Stimulated activated naive CD8-positive, alpha-beta T cell treated with anti-CD3 and anti-CD28 coated beads, Interleukin-15, Interleukin-2, amounts not matched to agents 100 U/mL and 50 U/mL, for 24 hours (primary cell): ENCODE data around the gene AGTR1.

Experiments
- ATAC-seq: fragments of 150-1000 bp; cut with Tn5 transposase; one replicate; pipeline ENCODE4 v1.10.0; 2021
- DNase-seq: peaks from one replicate; pipeline ENCODE4 v3.0.0; 2021

The AGTR1 gene

DNA sequence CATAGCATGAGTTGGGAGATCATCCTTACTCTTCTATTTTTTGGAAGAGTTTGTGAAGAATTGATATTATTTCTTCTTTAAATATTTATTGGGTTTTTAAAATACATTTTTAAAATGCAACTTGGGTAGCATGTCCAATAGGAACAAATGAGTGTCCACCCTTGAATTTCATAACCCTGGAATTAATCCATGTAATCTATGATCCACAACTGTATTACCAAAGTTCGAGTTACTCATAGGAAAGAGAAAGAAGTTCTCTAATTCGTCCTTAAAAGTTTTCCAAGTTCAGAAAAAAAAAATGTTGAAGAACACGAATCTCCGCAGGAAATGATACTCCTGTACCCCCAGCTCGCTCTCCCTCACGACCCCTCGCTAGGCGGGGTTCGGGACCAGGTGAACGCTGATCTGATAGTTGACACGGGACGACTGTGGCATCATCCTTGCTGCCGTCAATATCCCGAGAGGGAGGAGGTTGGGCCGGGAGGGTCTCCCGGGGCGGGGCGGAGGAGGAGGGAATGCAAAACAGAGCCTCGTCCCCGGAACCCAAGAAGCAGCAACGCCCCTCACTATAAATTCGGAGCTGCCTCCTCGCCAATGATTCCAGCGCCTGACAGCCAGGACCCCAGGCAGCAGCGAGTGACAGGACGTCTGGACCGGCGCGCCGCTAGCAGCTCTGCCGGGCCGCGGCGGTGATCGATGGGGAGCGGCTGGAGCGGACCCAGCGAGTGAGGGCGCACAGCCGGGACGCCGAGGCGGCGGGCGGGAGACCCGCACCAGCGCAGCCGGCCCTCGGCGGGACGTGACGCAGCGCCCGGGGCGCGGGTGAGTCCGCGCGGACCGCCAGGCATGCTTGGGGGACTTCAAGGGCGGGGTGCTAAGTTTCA lies at the start of gene AGTR1:
TSS of gene AGTR1 (plus strand) at position 598 of the 884 bp plus-strand sequence. CDS start 43,133 bp downstream, outside the sequence.
- ATAC-seq = no peak
- DNase-seq = no peak

- DNase-seq = no peak
- no peak for ATAC-seq
Observed at GRCh38 chr3:148648685-148649352, 48.9 kb upstream of the AGTR1 start.

GRCh38 chr3:148651549-148651948 lies 46.2 kb upstream of the AGTR1 start:
- ATAC-seq (no peak), DNase-seq (no peak)

DNA sequence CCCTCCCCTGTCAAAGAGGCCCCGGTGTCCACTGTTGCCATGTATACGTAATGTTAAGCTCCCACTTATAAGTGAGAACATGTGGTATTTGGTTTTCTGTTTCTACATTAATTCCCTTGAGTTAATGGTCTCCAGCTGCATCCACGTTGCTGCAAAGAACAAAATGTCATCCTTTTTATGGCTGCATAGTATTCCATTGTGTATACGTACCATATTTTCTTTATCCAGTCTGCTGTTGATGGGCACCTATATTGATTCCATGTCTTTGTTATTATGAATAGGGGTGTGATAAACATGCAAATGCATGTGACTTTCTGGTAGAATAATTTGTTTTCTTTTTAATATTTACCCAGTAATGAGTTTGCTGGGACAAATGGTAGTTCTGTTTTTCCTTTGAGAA lies 43.3 kb upstream of the AGTR1 start:
- no peak for ATAC-seq

DNA sequence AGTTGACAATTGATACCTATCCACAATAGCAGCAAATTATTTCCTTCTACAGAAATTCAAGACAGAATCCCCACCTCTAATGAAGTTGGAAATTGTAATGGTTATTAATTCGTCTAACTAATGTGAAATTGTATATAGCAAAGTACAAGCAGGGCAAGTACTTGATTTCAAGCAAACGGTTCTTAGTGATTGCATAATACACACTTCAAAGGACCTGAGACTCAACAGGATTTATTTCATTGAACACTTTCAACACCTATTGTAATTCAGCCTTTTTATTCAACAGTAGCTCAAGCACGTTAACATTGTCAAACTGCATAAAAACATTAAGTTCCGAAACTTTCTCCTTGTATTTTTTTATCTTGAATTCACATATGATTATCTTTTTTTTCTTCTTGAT lies 40.2 kb upstream of the AGTR1 start:
- ATAC-seq (no peak), DNase-seq (no peak)

More for the DNA sequence above, 43.3 kb upstream of the AGTR1 start:
- DNase-seq = no peak

- ATAC-seq (no peak), DNase-seq (no peak)
Observed at GRCh38 chr3:148659512-148659911, 38.2 kb upstream of the AGTR1 start.

- no peak for DNase-seq
- ATAC-seq = no peak
Observed at GRCh38 chr3:148680289-148680688, 17.4 kb upstream of the AGTR1 start.

DNA sequence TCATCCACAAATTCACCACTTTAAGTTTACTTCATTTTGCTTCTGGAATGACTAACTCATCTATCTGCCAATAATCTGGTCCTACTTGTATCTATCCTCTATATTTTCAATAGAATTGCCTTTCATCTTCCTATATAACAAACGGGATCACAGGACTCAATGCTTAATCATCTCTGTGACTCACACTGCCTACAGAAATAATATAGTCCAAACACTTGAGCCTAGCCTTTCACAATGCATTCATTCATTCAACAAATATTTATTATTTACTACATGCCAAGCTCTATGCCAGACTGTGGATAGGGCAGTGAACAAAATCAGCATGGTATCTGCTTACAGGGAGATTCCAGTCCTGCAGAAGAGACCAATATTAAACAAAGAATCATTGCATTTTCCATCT lies 16.6 kb upstream of the AGTR1 start:
- ATAC-seq (no peak), DNase-seq (no peak)

DNA sequence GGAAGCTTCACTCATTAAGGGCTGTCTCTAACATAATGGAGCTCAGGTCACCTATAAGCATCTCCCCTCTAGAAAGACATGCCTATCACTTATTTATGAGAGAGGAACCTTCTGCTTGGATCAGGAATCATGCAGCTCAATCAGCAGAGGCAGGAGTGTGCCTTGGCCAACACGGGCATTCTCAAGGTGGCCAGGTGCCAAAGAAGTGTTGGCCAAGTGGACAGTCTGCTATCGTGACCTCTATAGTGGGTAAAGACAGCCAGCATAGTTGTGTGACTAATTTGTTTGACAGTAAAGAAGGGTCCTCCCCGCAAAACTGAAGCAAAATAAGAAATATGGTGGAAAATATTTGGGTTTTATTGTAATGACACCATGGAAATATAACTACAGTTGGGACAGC lies 14.7 kb upstream of the AGTR1 start:
- ATAC-seq = no peak
- DNase-seq = no peak

DNA sequence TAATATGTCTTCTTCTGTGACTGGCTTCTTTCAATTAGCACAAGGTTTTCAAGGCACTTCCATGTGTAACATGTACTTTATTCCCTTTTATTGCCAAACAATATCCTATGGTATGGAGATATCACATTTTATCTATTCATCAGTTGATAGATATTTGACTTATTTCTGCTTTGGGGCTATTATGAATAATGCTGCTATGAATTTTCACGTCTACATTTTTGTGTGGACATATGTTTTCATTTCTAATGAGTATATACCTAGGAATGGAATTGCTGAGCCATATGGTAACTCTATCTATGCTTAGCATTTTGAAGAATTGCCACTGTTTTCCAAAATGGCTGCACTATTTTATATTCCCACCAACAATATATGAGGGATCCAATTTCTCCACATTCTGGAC lies 3.6 kb upstream of the AGTR1 start:
- no peak for ATAC-seq
- no peak for DNase-seq

- ATAC-seq (no peak), DNase-seq (no peak)
Observed at GRCh38 chr3:148698190-148698810, 597 bp downstream of the AGTR1 start.

- ATAC-seq (no peak), DNase-seq (no peak)
Observed at GRCh38 chr3:148705314-148705713, 7.6 kb downstream of the AGTR1 start.

DNA sequence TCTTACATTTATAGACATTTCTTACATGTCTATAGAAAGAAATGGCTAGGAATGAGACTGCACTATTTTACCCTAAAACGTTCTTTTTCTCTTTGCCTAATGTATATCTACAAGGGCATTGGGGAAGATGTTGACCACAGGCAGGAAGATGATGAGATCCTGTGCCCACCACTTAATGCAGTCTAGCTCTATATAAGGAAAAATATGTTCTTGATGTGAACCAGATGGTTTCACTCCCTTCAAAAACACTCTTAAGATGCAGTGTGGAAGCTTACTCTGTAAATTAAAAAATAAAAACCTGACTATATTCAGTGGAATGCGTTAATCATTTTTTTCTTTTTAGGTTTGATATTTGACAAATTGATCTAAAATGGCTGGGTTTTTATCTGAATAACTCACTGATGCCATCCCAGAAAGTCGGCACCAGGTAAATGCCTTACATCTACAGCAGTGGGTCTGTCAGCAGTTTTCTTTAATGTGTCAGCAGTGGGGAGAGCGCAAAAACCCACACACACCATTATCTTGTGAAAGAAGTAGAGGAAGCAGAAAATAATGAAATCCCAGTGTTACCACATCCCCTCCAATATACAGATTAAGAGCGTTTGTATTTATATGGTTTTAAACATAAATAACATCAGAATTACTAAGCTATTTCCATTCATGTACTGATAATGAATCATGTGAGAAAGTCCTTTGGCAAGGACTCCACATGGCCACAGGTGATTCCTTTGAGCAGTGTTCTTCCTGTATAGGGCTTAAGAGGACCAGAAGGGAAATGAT lies 10.1 kb downstream of the AGTR1 start:
- DNase-seq = no peak
- ATAC-seq = no peak

DNA sequence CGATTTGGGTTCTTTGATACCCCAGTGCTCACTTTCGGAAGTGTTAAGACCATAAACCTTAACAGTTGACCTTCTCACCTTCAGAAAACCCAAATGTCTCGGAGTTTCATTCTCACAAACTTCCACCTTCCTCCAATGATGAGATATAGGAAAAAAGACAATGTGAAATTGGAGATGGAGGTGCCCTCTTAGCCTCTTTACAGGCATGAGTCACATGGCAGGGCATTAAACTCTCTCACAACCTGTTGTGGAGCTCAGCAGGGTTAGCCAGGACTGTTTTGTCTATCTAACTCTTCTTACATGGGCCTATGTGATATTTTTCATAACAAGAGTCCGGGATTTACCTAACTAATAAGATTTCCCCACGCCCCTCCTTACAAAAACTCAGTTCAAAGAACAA lies 10.7 kb downstream of the AGTR1 start:
- no peak for ATAC-seq

GRCh38 chr3:148709560-148710253 lies 12.0 kb downstream of the AGTR1 start:
- ATAC-seq (no peak), DNase-seq (no peak)

More for the DNA sequence above, 10.7 kb downstream of the AGTR1 start:
- no peak for DNase-seq

GRCh38 chr3:148710665-148711064 lies 13.0 kb downstream of the AGTR1 start:
- DNase-seq (no peak), ATAC-seq (no peak)

GRCh38 chr3:148711981-148712666 lies 14.4 kb downstream of the AGTR1 start:
- ATAC-seq = no peak

DNA sequence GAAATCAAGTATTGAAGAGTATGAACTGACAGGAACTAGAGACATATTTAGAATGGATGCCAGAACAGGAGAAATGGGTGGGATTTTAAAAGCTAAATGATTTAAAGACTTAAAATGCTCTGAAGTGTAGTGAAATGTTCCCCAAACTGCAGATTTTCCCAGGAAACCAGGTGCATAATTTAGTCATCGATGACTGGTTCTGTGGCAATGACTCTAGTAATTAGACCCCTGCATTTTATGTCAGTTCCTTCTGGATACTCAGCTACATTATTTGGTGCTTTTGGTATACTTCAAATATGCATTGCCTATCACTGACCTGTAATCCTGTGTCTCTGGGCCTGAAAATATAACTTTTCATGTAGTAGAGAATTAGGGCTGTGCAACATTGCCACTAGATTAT lies 16.8 kb downstream of the AGTR1 start:
- no peak for ATAC-seq
- DNase-seq = no peak

More at GRCh38 chr3:148711981-148712666, 14.4 kb downstream of the AGTR1 start:
- DNase-seq = no peak

DNA sequence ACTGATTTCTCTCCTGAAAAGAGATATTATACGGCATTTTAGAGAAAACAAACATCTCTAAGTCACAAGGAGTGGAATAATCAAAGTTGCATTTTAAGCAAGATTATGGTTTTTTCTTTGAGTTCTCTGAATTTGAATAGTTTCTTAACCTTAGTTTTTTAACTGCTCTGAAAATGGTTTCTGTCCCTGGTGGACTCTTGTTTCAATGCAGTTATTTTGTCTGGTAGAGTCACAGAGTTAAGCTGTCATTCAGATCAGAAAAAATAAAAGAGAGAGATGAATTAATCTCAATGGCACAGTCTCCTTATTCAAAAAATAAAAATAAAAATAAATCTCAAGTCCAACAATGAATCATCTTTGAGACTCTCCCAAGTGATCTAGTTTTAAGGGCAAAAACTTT lies 19.0 kb downstream of the AGTR1 start:
- ATAC-seq (no peak), DNase-seq (no peak)

DNA sequence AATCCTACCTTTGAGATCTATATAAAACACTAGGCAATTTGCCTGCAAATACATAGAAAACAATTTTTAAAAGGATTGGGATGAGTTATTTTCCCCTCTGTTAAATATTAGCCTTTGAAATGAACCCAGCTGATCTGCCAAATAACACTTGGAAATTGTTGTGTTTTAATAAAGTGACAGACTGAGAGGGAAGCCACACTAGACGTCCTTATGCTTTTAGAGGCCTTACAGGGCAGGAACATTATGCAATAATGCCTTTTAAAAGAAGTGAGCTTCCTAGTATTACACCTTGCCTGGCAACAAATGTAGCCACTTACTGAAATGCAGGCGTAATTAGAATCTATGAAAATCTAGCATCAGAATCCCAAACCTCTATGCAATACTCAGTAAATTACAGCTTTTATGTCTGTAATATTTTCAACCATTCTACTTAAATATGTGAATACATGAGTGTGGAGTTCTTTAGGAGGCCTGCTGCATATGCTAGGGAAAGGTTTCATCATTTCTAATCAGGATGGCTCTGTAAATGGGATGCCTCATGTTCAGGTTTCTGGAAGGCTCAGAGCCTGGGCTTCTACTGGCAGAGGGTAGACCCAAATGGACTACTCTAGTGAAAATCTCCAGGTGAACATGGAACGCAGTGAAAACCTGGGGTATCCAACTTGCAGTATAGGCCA lies 20.3 kb downstream of the AGTR1 start:
- ATAC-seq = no peak

More for the DNA sequence above, 20.3 kb downstream of the AGTR1 start:
- DNase-seq = no peak
